Measurements from ENCODE around the gene LCP2.

LCP2 gene

DNA sequence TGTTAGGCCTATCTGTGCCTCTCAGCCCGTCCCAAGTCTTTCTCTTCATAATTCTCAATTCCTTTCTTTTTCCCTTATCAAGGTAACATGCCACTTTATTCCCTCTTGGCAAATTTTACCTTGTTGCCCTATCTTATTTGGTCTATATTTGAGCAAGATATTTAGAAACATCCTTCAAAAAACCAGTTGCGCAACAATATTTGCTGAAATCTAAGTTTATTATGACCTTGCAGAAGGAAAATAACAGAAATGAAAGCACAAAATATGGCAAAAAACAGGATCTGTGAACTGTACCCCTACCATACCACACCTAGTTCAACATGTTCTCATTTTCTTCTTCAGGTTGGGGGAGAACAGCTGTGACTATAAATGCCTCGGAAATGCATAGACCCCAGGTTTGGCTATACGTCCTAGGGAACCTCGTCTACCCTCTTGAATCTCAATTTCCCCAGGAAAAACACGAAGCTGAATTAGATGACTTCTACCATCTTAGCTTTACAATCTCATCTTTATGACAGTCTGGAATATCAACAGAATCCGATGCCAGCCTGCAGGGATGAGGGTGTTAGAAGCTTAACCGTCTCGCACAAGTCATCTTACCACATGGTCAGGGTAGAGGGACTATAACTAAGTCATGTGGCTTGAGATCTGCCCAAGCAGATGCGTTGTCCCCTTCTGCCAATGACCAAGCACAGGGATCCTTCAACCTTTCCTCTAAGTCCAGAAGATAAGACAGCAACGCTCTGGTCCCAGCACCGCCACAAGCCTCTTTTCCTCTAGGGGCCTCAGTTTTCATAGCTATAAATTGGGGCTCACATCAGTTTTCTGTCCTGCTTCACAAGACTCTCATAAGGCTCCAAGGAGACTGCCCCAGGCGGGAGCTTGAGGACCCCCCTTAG lies 1.3 kb downstream of the LCP2 start:
- Mint-ChIP-seq H3K36me3 (no peaks in the 10 kb centered on the region), H3K27ac (peak overlapping the region; percentile 89), H3K9me3 (no peaks in the 10 kb centered on the region), H3K4me3 (peak overlapping the region; percentile 94), H3K27me3 (peaks cover 4% of the 10 kb centered on the region), H3K4me1 (peaks cover 53% of the 10 kb centered on the region)
- ATAC-seq (ENCODE audit: low read depth) (no peak), DNase-seq (ENCODE audit: low spot score in 2 of 2) (no peak)

DNA sequence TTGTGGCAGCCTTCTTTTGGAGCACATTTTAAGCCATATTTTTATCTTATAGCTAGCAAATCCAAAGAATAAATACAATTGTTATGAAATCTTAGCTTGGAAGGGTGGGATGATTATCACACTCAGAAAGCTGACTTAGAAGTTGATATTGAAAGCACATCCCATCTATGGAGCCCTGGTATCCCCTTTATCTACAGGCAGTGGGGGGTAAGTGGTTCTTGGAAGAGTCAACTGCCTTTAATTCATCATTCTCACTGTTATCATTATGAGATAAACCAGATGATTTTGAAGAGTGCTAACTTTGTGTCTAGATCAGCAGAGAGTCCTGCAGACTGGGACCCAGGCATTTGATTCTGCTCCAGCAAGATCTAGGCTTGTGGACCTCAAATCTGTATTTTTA lies 3.0 kb downstream of the LCP2 start:
- Mint-ChIP-seq H3K9me3 (no peaks in the 10 kb centered on the region), H3K36me3 (peaks cover 7% of the 10 kb centered on the region), H3K27ac (no peak overlapping the region)

DNA sequence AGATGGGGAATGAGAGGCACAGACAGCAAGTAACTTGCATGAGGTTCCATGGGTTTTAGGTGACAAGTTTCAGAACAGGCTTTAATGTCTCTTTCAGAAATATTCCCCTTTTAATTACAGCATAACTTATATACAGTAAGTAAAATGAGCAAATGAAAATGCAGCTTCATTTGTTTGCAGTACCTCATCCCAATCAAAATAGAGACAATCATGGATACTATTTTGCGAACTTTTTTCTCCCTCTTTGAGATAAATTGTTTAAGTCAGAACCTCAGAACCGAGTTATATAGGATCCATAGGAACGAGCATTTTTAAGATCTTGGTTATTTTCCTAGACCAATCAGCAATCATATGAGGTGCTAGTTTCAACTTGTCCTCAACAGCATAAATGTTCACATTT lies 3.5 kb downstream of the LCP2 start:
- H3K4me3 Mint-ChIP-seq, result no peak overlapping the region
- H3K9me3 Mint-ChIP-seq, result no peaks in the 10 kb centered on the region
- H3K36me3 Mint-ChIP-seq, result peaks cover 11% of the 10 kb centered on the region
- DNase-seq (ENCODE audit: low spot score in 2 of 2), result no peak
- ATAC-seq (ENCODE audit: low read depth), result no peak
- peaks cover 60% of the 10 kb centered on the region for H3K4me1 Mint-ChIP-seq
- H3K27ac Mint-ChIP-seq, result no peak overlapping the region
- H3K27me3 Mint-ChIP-seq, result peaks cover 7% of the 10 kb centered on the region

More for the DNA sequence above, 3.0 kb downstream of the LCP2 start:
- DNase-seq (ENCODE audit: low spot score in 2 of 2) (no peak), ATAC-seq (ENCODE audit: low read depth) (no peak)
- H3K4me3 Mint-ChIP-seq, result no peak overlapping the region
- peaks cover 59% of the 10 kb centered on the region for H3K4me1 Mint-ChIP-seq
- H3K27me3 Mint-ChIP-seq, result peaks cover 7% of the 10 kb centered on the region

DNA sequence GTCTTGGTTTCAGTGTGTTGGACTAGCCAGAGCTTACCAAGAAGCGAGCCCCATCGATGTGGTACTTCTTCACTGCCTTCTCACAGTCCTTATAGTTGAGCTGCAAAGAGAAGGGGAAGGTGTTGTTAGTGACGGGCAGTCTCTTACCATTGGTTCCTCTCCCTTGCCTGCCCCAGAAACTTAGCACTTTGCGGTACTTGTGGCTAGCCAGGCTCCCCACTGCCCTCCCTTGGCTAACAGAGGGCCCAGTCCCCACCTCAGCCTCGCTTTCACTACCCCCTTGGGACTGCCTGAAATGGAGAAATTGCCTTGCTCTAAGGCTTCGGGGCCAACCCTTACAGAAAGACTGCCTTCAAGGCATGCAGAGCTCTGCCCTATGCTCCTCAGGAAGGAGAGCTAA lies 4.3 kb downstream of the LCP2 start:
- Mint-ChIP-seq H3K9me3 (no peaks in the 10 kb centered on the region), H3K27ac (no peak overlapping the region), H3K27me3 (peaks cover 10% of the 10 kb centered on the region), H3K36me3 (peaks cover 12% of the 10 kb centered on the region), H3K4me3 (peak overlapping the region; percentile 2), H3K4me1 (peaks cover 58% of the 10 kb centered on the region)
- ATAC-seq (ENCODE audit: low read depth), result peak; percentile 92
- DNase-seq (ENCODE audit: low spot score in 2 of 2), result peak; percentile 61 to 77

DNA sequence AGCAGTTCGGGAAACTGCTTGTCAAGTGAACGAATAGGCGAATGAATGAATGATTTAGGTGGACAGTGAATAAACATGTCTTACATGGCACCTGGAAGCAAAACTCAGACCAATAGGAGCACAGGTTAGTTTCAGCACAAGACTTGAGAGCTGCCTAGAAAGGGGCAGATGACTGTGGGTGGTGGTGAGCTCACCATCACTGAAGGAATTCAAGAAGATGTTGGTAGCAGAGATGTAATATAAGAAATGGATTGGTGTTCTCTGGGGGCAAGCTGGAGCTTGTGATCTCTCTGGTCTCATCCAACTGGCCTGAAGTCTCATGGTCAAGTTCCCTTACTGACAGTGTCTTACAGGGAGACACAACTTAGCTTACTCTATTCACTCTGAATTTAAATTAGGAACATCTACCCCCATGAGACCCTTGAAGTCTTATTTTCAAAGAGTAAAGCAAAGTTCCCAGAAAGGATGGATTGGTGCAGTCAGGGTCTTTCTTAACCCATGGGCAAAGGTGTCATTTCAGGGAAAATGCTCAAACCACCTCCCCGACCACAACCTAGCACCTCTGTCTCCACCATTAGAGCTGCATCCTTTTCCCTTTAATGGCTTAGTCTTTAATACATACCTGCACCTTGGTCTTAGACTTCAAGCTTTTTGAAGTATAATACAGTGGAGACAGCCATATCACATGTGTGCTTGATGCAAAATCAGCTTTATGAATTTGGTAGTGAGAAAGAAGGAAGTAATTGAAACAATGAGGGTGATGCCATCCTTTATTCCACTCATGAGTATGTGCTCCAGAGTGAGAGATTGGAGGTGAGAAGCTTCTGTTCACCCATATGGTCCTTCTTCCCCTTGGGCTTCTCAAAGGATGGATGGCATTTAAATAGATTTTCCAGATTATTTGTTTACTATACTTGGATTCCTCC lies 5.1 kb downstream of the LCP2 start:
- no peak for ATAC-seq (ENCODE audit: low read depth)
- peaks cover 15% of the 10 kb centered on the region for H3K36me3 Mint-ChIP-seq
- no peak overlapping the region for H3K4me3 Mint-ChIP-seq

DNA sequence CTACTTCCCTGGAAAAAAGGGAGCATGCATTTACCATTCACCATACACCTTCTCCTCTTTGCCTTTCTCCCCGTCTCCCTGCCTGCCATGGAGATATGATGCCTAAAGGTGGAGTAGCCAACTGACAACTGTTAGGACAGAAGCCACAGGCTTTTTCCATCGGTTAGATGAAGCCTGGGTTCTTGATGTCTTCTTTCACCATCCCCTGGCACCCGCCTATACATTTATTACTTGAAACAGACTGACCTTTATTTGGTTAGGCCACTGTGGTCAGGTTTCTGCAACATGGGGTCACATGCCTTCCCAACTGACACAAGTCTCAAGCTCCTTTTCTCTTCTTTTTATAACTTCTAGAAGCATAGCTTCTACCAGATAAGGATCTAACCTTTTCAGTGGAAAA lies 7.1 kb downstream of the LCP2 start:
- peaks cover 4% of the 10 kb centered on the region for H3K9me3 Mint-ChIP-seq
- no peak for ATAC-seq (ENCODE audit: low read depth)
- DNase-seq (ENCODE audit: low spot score in 2 of 2), result no peak
- H3K27ac Mint-ChIP-seq, result no peak overlapping the region
- peaks cover 39% of the 10 kb centered on the region for H3K4me1 Mint-ChIP-seq
- peaks cover 6% of the 10 kb centered on the region for H3K27me3 Mint-ChIP-seq
- peaks cover 24% of the 10 kb centered on the region for H3K36me3 Mint-ChIP-seq
- no peak overlapping the region for H3K4me3 Mint-ChIP-seq

More for the DNA sequence above, 5.1 kb downstream of the LCP2 start:
- DNase-seq (ENCODE audit: low spot score in 2 of 2), result no peak
- Mint-ChIP-seq H3K4me1 (peaks cover 54% of the 10 kb centered on the region), H3K9me3 (peaks cover 1% of the 10 kb centered on the region), H3K27ac (no peak overlapping the region), H3K27me3 (peaks cover 9% of the 10 kb centered on the region)

DNA sequence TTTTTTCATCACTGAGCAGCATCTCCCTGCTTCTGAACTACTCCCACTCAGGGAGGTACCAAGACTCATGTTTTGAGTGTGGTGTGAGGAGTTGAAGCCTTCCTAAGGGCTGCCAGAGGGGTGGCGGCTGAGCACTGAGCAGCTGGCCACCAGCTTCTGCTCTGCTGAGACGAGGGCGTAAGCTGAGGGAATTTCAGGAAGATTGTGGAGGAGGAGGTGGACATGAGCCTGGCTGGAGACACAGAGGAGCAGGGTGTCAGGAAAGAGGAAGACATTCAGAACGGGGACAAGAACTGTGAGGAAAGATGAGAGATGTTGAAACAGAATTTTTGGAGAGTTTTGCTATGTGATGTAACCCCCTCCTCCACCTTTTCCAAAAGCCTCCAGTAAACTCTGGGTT lies 7.8 kb downstream of the LCP2 start:
- DNase-seq (ENCODE audit: low spot score in 2 of 2) (no peak), ATAC-seq (ENCODE audit: low read depth) (no peak)
- no peak overlapping the region for H3K27ac Mint-ChIP-seq
- H3K4me1 Mint-ChIP-seq, result peaks cover 37% of the 10 kb centered on the region
- peaks cover 26% of the 10 kb centered on the region for H3K36me3 Mint-ChIP-seq
- peaks cover 6% of the 10 kb centered on the region for H3K27me3 Mint-ChIP-seq
- no peak overlapping the region for H3K4me3 Mint-ChIP-seq
- H3K9me3 Mint-ChIP-seq, result peaks cover 8% of the 10 kb centered on the region

DNA sequence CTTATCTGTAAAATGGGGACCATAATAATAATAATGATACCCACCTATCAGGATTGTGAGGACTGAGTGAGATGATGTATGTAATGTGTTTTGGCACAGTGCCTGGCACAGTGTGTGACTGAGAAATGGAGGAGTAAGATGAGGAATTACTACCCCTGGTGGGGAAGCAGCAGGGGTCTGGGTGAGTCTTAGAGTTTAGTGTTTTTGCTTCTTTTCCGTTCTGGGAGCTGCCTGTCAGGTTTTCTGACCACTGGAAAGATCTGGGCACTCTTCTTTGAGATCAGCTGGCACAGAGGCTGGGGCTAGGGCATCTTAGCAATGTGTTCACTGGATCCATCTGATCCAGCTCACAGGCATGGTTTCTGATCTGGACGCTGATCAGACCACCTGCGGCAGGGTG lies 8.5 kb downstream of the LCP2 start:
- DNase-seq (ENCODE audit: low spot score in 2 of 2) (no peak), ATAC-seq (ENCODE audit: low read depth) (no peak)
- H3K9me3 Mint-ChIP-seq, result peaks cover 8% of the 10 kb centered on the region
- peaks cover 6% of the 10 kb centered on the region for H3K27me3 Mint-ChIP-seq
- no peak overlapping the region for H3K27ac Mint-ChIP-seq
- no peak overlapping the region for H3K4me3 Mint-ChIP-seq
- peaks cover 35% of the 10 kb centered on the region for H3K4me1 Mint-ChIP-seq
- peaks cover 32% of the 10 kb centered on the region for H3K36me3 Mint-ChIP-seq

DNA sequence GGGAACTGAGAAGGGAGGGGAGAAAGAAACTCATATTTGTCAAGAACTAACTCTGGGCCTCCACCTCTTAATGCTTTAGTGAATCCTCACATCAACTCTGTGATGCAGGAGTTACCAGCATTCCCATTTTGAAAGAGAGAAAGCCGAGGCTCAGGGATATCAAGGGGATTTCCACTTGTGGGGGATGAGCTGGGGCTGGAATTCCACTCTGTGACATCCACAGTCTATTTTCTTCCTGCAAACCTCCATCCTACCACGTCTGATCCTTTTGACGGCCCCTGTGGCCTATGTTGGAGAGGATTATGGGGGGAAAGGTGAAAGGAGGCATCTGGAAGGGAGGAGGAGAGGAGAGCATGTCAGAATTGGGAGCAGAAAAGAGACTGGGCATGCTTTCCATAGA lies 9.0 kb downstream of the LCP2 start:
- Mint-ChIP-seq H3K27ac (no peak overlapping the region), H3K4me1 (peaks cover 30% of the 10 kb centered on the region), H3K4me3 (no peak overlapping the region), H3K36me3 (peaks cover 34% of the 10 kb centered on the region), H3K27me3 (peaks cover 6% of the 10 kb centered on the region), H3K9me3 (peaks cover 9% of the 10 kb centered on the region)
- no peak for ATAC-seq (ENCODE audit: low read depth)
- no peak for DNase-seq (ENCODE audit: low spot score in 2 of 2)

DNA sequence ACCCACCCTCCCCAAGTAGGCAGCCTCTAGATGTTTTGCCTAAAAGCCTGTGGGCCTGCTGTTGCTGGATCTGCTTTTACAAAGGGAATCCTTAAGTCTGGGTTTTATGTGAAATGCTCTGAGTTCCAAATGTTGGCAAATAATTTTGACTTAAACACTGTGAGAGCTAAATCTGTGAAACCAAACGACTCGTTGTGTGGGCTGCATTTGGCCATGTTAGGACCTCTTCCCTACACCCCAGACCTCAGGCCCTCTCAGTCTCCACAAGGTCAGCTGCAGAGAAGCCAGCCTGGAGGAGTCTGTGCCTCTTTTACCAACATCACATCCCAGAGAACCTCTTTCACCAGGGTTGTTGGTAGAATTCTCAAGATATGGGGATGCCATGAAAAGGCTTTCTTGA lies 9.4 kb downstream of the LCP2 start:
- DNase-seq (ENCODE audit: low spot score in 2 of 2) (no peak), ATAC-seq (ENCODE audit: low read depth) (no peak)
- H3K4me3 Mint-ChIP-seq, result no peak overlapping the region
- peaks cover 12% of the 10 kb centered on the region for H3K9me3 Mint-ChIP-seq
- no peak overlapping the region for H3K27ac Mint-ChIP-seq
- H3K4me1 Mint-ChIP-seq, result peaks cover 26% of the 10 kb centered on the region
- H3K27me3 Mint-ChIP-seq, result peaks cover 6% of the 10 kb centered on the region
- peaks cover 38% of the 10 kb centered on the region for H3K36me3 Mint-ChIP-seq

DNA sequence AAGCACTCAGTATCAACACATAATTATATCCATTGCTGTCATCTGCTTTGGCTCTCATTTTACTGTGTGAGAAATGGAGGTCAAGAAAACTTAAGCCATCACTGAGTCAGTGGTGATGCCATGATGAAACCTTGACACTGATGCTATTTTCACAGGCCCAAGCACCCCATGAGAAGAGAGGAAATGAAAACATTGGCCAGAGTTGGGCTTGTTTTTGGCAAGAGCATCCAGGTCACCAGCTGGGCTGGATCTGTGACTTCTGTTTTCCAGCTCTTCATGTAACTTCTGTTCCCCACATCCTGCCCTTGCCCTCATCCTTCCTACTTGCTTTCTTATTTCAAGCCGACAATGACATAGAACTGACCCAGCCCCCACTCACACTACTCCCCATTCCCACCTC lies 10.0 kb downstream of the LCP2 start:
- Mint-ChIP-seq H3K36me3 (peaks cover 40% of the 10 kb centered on the region), H3K27ac (no peak overlapping the region), H3K4me1 (peaks cover 19% of the 10 kb centered on the region), H3K27me3 (peaks cover 6% of the 10 kb centered on the region), H3K9me3 (peaks cover 12% of the 10 kb centered on the region), H3K4me3 (no peak overlapping the region)
- no peak for ATAC-seq (ENCODE audit: low read depth)
- DNase-seq (ENCODE audit: low spot score in 2 of 2), result no peak

DNA sequence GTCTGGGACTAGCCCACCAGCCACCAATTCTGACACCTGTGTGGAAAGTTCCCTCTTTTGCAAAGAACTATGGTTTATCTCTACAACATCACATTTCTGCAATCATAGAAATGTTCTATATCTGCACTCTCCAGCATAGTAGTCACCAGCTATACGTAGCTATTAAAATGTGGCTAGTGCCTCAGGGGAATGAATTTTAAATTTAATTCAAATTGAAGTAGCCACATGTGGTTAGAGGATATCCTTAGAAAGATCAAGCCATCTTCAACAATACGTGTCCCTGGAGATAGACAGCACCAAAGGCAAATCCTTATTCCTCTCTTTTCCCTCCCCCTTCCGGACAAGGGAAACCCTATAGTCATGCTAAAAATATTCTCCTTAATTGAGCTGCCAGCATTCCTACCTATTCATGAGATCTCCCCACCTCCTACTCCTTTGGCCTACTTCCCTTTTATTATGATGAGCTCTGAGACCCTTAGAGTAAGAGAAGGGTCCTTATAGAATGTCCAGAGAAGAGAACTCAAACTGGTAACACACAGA lies 11.1 kb downstream of the LCP2 start:
- H3K9me3 Mint-ChIP-seq, result peaks cover 12% of the 10 kb centered on the region
- H3K4me1 Mint-ChIP-seq, result peaks cover 14% of the 10 kb centered on the region
- H3K27me3 Mint-ChIP-seq, result peaks cover 6% of the 10 kb centered on the region
- DNase-seq (ENCODE audit: low spot score in 2 of 2) (no peak), ATAC-seq (ENCODE audit: low read depth) (no peak)
- H3K27ac Mint-ChIP-seq, result no peak overlapping the region
- H3K36me3 Mint-ChIP-seq, result peaks cover 40% of the 10 kb centered on the region
- H3K4me3 Mint-ChIP-seq, result no peak overlapping the region

DNA sequence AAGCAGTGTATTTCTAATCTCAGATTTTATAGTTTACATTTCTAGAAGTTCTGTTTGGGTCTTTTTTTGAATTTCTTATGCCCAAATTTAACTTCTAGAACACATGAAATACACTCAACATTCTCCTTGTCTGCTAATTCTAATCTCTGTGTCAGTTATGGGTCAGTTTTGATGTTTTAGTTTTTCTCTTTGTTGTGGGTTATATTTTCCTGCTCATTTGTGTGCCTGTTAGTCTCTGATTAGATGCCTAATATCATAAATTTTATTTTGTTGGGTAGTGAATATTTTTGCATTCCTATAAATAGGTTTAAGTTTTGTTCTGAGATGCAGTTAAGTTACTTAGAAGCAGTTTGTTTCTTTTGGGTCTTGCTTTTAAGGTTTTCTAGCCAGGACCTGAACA lies 12.4 kb downstream of the LCP2 start:
- peaks cover 12% of the 10 kb centered on the region for H3K9me3 Mint-ChIP-seq
- H3K27ac Mint-ChIP-seq, result no peak overlapping the region

DNA sequence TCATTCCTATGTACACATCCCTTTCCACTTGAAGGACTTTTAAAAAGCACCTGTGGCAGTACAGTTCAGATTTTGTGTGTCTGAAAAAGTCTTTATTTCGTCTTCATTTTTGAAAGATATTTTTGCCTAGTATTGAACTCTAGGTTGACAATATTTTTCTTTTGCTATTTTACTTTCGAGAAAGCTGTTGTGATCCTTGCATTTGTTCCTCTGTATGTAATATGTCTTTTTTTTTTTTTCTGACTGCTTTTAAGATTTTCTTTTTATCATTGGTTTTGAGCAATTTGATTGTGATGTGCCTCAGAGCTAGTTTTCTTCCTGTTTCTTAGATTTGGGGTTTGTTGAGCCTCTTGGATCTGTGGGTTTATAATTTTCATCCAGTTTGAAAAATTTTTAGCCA lies 13.3 kb downstream of the LCP2 start:
- Mint-ChIP-seq H3K9me3 (peaks cover 12% of the 10 kb centered on the region), H3K27ac (no peak overlapping the region), H3K4me3 (no peak overlapping the region), H3K4me1 (peaks cover 12% of the 10 kb centered on the region), H3K27me3 (peaks cover 3% of the 10 kb centered on the region), H3K36me3 (peaks cover 31% of the 10 kb centered on the region)
- DNase-seq (ENCODE audit: low spot score in 2 of 2), result no peak
- ATAC-seq (ENCODE audit: low read depth), result no peak

More for the DNA sequence above, 12.4 kb downstream of the LCP2 start:
- H3K4me1 Mint-ChIP-seq, result peaks cover 7% of the 10 kb centered on the region
- H3K4me3 Mint-ChIP-seq, result no peak overlapping the region
- H3K27me3 Mint-ChIP-seq, result peaks cover 6% of the 10 kb centered on the region
- peaks cover 36% of the 10 kb centered on the region for H3K36me3 Mint-ChIP-seq
- ATAC-seq (ENCODE audit: low read depth) (no peak), DNase-seq (ENCODE audit: low spot score in 2 of 2) (no peak)
